Endothelial cell of umbilical vein (primary cell): ENCODE results near the gene OR8G1. TPM values are rescaled to one million over a fixed set of nuclear protein-coding genes. Genes with fewer than 3 reads are reported as not detected.

Source experiments
- BruUV-seq: library from RNA; stranded (reverse); fragments of 400-500 nt; replicated peaks from 2 replicates; lab custom pipeline; 2021; lab: Mats Ljungman, UMichigan
- CTCF ChIA-PET: fragments of 300-600, 350-600 bp; sonication (Branson Sonifier 250); formaldehyde crosslinking; loops from one replicate; lab custom pipeline; 2021; ENCODE audit warnings: antibody characterized with exemption, inconsistent platforms; lab: Charles Lee
- POLR2A ChIA-PET: fragments of 300-600, 350-600 bp; sonication (Branson Sonifier 250); formaldehyde crosslinking; loops from one replicate; lab custom pipeline; 2021; ENCODE audit warnings: antibody characterized with exemption, inconsistent platforms; lab: Charles Lee
- DNase-seq: peaks from one replicate; pipeline ENCODE4 v3.0.0-alpha.2; 2011; ENCODE audit warnings: low read depth, low spot score
- FAIRE-seq: peaks from 2 replicates; lab custom pipeline; 2011; peaks lifted over from hg19 to GRCh38; lab: Jason Lieb, UNC
- H2AFZ ChIP-seq: 2 replicates; pipeline ENCODE4 v1.6.0; 2012; ENCODE audit warnings: low read depth, low read length, control low read depth, inconsistent platforms
- H3K27ac ChIP-seq: 2 replicates; pipeline ENCODE4 v1.5.1; 2011; ENCODE audit warnings: low read depth, mild to moderate bottlenecking, control low read depth, low read length, moderate library complexity; ENCODE audit not compliant: insufficient read depth
- H3K27me3 ChIP-seq, 2 experiments: 2 replicates each; pipeline versions ENCODE4 v1.6.0 to v1.6.1; 2011; ENCODE audit warnings: low read length in 2 of 2, mixed read lengths in 1 of 2; ENCODE audit not compliant: control insufficient read depth in 2 of 2, insufficient read depth in 2 of 2
- H3K36me3 ChIP-seq, 2 experiments: 2 replicates in 1 of 2; 3 replicates in 1 of 2; pipeline ENCODE4 v1.5.1; 2011; ENCODE audit warnings: low read length in 2 of 2, mild to moderate bottlenecking in 1 of 2, moderate library complexity in 1 of 2; ENCODE audit not compliant: control insufficient read depth in 2 of 2, insufficient read depth in 2 of 2; ENCODE audit errors: extremely low read depth in 1 of 2
- H3K4me1 ChIP-seq: 3 replicates; pipeline ENCODE4 v1.5.1; 2011; ENCODE audit warnings: mild to moderate bottlenecking, low read length; ENCODE audit not compliant: control insufficient read depth, insufficient read depth; ENCODE audit errors: extremely low read depth
- H3K4me2 ChIP-seq: 2 replicates; pipeline ENCODE4 v1.6.1; 2011; ENCODE audit warnings: low read length, control low read depth, mixed read lengths; ENCODE audit not compliant: insufficient read depth
- H3K4me3 ChIP-seq, 3 experiments: fragments of 200-600 bp in 1 of 3; sonication (generic), shearing (Covaris generic) in 1 of 3; replicated peaks in 1 of 3; 2 replicates each; pipeline ENCODE4 v1.5.1; 2011 to 2016; ENCODE audit warnings: control low read depth in 3 of 3, low read length in 3 of 3, mild to moderate bottlenecking in 2 of 3, inconsistent platforms in 1 of 3, low read depth in 1 of 3, moderate library complexity in 1 of 3; ENCODE audit not compliant: insufficient read depth in 1 of 3
- H3K79me2 ChIP-seq: 2 replicates; pipeline ENCODE4 v1.6.0; 2012; ENCODE audit warnings: low read length, inconsistent platforms; ENCODE audit not compliant: control insufficient read depth, insufficient read depth
- H3K9ac ChIP-seq: replicated peaks from 2 replicates; pipeline ENCODE3; 2011; ENCODE audit warnings: low read length, control low read depth; ENCODE audit not compliant: insufficient read depth; ENCODE audit errors: extremely low read depth
- H3K9me1 ChIP-seq: replicated peaks from 3 replicates; pipeline ENCODE4 v1.6.0; 2011; ENCODE audit warnings: mild to moderate bottlenecking, low read length; ENCODE audit not compliant: control insufficient read depth, insufficient read depth; ENCODE audit errors: extremely low read depth
- H3K9me3 ChIP-seq: replicated peaks from 2 replicates; pipeline ENCODE4 v1.5.1; 2012; ENCODE audit warnings: low read length, inconsistent platforms; ENCODE audit not compliant: control insufficient read depth, insufficient read depth
- H4K20me1 ChIP-seq: replicated peaks from 2 replicates; pipeline ENCODE3; 2011; ENCODE audit warnings: mild to moderate bottlenecking, low read length; ENCODE audit not compliant: control insufficient read depth, insufficient read depth; ENCODE audit errors: extremely low read depth
- CTCF ChIP-seq, 2 donors: IDR thresholded peaks; 1 replicate in 1 of 2; 2 replicates in 1 of 2; pipeline ENCODE4 v1.5.1; 2011; ENCODE audit warnings: low read length in 2 of 2, mild to moderate bottlenecking in 2 of 2, moderate library complexity in 2 of 2, control low read depth in 1 of 2, inconsistent platforms in 1 of 2, low read depth in 1 of 2; ENCODE audit not compliant: insufficient read depth in 1 of 2; ENCODE audit errors: extremely low read depth in 1 of 2
- POLR2A ChIP-seq: IDR thresholded peaks from 2 replicates; pipeline ENCODE4 v1.6.1; 2012; ENCODE audit warnings: low read depth, mild to moderate bottlenecking, control low read depth, low read length
- dilution Hi-C: fragments of 300-500 bp; cut with MboI; formaldehyde crosslinking; loops from one replicate; pipeline ENCODE4 v1.15.0; 2019; ENCODE audit warnings: low sequenced_read_pairs; ENCODE audit not compliant: extremely low pct_ligation_motif_present
- intact Hi-C: fragments of 100-400 bp; cut with micrococcal nuclease; formaldehyde crosslinking; loops from one replicate; pipeline ENCODE4 v1.10.0; 2022
- polyA plus RNA-seq, 4 experiments: library from polyadenylated mRNA; depleted of rRNA in 3 of 4; stranded (reverse) in 3 of 4; unstranded in 1 of 4; fragments of >200 nt; gene quantifications; 2 replicates each; pipeline versions ENCODE4 v1.2.1 to v1.2.3, GENCODE V29; 2011 to 2012; ENCODE audit warnings: missing spikeins in 1 of 4
- total RNA-seq: library from RNA; stranded (reverse); gene quantifications from 2 replicates; pipeline ENCODE4 v1.2.3, GENCODE V29; 2021
- TF ChIP-seq, protein P1 (sequence below): IDR thresholded peaks from 2 replicates; pipeline ENCODE4 v1.6.1; 2011; ENCODE audit not compliant: insufficient read depth, insufficient read length

Gene OR8G1
- total and polyA plus RNA-seq, 2 donors (not counting 3 experiments of a cell fraction or from before 2014, with no cell fraction given) = not detected

DNA sequence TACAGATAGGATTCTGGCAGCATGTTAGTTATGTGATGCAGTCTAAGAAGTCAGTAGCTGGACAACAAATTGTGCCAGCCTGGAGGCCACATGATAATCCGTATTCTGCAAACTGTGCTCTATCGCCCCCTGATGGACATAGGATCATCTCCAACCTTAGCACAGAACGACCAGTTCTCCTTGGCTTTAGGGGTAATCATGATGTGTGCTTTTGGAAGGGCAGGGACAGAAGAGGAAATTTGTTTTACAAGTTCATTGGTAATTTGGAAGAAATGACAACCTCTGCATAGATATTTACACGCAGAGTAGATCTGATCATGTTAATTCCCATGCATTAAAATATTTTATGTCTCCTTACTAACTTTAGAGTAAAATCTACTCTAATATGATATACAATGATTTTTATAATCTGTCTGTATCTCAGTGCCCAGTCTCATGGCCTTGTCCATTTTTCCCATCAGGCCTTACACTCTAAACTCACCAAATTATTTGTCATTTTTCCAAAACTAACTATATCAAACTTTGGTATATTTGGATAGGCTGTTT lies 45.6 kb upstream of the OR8G1 start:
- intact Hi-C loops = loop anchor here (1.0 to 5.0 kb wide), 5 partner anchors 42 to 554 kb away; partner anchors contain the start of gene ZNF202

More for the DNA sequence above, 45.6 kb upstream of the OR8G1 start:
- FAIRE-seq (peak; percentile 86), DNase-seq (peak; percentile 79)
- Histone ChIP-seq H3K36me3 (no peaks in the 10 kb centered on the region), H3K27ac (no peak overlapping the region), H3K9ac (no peak overlapping the region), H3K27me3 (peaks cover 6 to 7% of the 10 kb centered on the region in 2 experiments), H3K9me3 (no peaks in the 10 kb centered on the region), H2AFZ (no peak overlapping the region), H3K9me1 (no peaks in the 10 kb centered on the region), H3K4me2 (no peak overlapping the region), H4K20me1 (no peaks in the 10 kb centered on the region), H3K79me2 (no peaks in the 10 kb centered on the region), H3K4me3 (no peak overlapping the region), H3K4me1 (no peaks in the 10 kb centered on the region)
- CTCF ChIA-PET = interaction anchor here (0.6 to 13.5 kb wide), 28 partner anchors 8 to 454 kb away, joined by 3 to 363 read pairs (median 4); partner anchors contain the start of genes VWA5A and ZNF202
- POLR2A ChIA-PET = no interaction called here
- TF ChIP-seq, protein P1, sequence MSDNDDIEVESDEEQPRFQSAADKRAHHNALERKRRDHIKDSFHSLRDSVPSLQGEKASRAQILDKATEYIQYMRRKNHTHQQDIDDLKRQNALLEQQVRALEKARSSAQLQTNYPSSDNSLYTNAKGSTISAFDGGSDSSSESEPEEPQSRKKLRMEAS = peak; percentile 71
- TF ChIP-seq POLR2A = no peak
- peak; percentile 75 to 79 for TF ChIP-seq CTCF (IDR thresholded peaks at IDR 0.05; ENCODE audit: extremely low read depth in 1 of 2, insufficient read depth in 1 of 2, low read depth in 1 of 2, low read length in 2 of 2)
- BruUV-seq = no TSS peak
- dilution Hi-C loops = no loop called here
